Measurements from ENCODE around the gene AFAP1L2. TPM values are rescaled to one million over a fixed set of nuclear protein-coding genes. Genes with fewer than 3 reads are reported as not detected.

The AFAP1L2 gene
- polyA plus RNA-seq, 3 donors, result 0.01 to 0.43 TPM; not detected in 1

DNA sequence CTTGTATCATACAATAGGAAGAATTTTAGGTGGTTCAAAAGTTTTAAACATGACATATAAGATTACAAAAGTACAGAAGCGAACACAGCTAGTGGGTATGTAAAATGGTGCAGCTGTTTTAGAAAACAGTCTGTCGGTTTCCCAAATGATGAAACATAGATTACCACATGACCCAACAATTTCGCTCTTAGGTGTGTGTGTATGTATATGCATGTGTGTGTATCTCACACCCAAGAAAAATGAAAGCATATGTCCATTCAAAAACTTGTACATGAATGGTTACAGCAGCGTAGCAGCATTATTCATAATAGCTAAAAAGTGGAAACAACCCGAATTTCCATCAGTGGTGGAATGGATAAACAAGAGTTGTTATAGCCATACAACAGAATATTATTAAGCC is 23.5 kb downstream of the AFAP1L2 start:
- no peak overlapping the region for H3K4me2 ChIP-seq (replicated peaks; ENCODE audit: extremely low read depth, low read length, poor library complexity, severe bottlenecking)
- H3K4me3 ChIP-seq (replicated peaks in 1 of 3; ENCODE audit: low read depth in 2 of 3, low read length in 3 of 3), result no peak overlapping the region
- Mint-ChIP-seq H3K27me3 (ENCODE audit: low read depth in 3 of 3) (peaks cover 4 to 11% (median 5%) of the 10 kb centered on the region in 3 donors), H3K4me3 (no peak overlapping the region), H3K4me1 (no peaks in the 10 kb centered on the region), H3K36me3 (no peaks in the 10 kb centered on the region), H3K27ac (no peak overlapping the region), H3K9me3 (peaks cover 0 to 3% (median 0%) of the 10 kb centered on the region in 7 donors)
- DNase-seq, result no peak
- H3K9ac ChIP-seq (ENCODE audit: insufficient read depth, low read length, poor library complexity, severe bottlenecking), result no peak overlapping the region
- no peak overlapping the region for H3K27ac ChIP-seq (ENCODE audit: low read depth in 1 of 2, low read length in 2 of 2)
- H3K4me1 ChIP-seq (ENCODE audit: control insufficient read depth in 1 of 2, insufficient read depth in 2 of 2, low read length in 2 of 2), result no peaks in the 10 kb centered on the region
- H3K36me3 ChIP-seq (replicated peaks in 1 of 2; ENCODE audit: control insufficient read depth in 1 of 2, insufficient read depth in 2 of 2, low read length in 2 of 2), result no peaks in the 10 kb centered on the region
- H2AFZ ChIP-seq (ENCODE audit: insufficient read depth, low read depth, low read length, poor library complexity, severe bottlenecking), result no peak overlapping the region
- WGBS (ENCODE audit: insufficient coverage), result no CpG with 5 or more reads among the region's 5 CpGs
- H3K79me2 ChIP-seq (ENCODE audit: insufficient read depth, low read length), result no peaks in the 10 kb centered on the region
- H3K9me3 ChIP-seq (replicated peaks in 1 of 2; ENCODE audit: control insufficient read depth in 1 of 2, insufficient read depth in 1 of 2, low read length in 2 of 2), result no peaks in the 10 kb centered on the region
- no peaks in the 10 kb centered on the region for H4K20me1 ChIP-seq (ENCODE audit: insufficient read depth, low read length)
- intact Hi-C loops (cut with micrococcal nuclease), result no loop called here
- TF ChIP-seq, protein P1, sequence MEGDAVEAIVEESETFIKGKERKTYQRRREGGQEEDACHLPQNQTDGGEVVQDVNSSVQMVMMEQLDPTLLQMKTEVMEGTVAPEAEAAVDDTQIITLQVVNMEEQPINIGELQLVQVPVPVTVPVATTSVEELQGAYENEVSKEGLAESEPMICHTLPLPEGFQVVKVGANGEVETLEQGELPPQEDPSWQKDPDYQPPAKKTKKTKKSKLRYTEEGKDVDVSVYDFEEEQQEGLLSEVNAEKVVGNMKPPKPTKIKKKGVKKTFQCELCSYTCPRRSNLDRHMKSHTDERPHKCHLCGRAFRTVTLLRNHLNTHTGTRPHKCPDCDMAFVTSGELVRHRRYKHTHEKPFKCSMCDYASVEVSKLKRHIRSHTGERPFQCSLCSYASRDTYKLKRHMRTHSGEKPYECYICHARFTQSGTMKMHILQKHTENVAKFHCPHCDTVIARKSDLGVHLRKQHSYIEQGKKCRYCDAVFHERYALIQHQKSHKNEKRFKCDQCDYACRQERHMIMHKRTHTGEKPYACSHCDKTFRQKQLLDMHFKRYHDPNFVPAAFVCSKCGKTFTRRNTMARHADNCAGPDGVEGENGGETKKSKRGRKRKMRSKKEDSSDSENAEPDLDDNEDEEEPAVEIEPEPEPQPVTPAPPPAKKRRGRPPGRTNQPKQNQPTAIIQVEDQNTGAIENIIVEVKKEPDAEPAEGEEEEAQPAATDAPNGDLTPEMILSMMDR (IDR thresholded peaks at IDR 0.05), result no peak
- H3K27me3 ChIP-seq (ENCODE audit: control insufficient read depth in 2 of 2, insufficient read depth in 2 of 2, low read length in 2 of 2), result no peaks in the 10 kb centered on the region

DNA sequence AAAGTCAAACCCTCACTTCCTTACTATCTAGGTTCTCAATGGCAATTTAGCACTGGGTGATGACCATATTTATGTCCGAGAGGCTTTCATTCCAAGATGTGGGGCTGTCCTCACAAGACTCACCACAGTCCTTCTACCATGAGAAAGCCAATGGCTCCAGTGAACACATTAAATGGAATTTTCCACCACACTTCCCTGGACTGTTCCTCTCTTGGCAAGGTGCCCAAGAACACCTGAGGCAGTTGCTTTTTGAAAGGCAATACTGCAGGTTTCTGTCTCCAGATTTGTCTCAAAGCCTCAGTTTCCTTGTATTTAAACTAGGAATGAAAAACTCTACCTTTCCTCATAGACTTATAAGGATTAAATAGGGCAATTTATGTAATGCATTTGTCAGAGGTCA is 24.2 kb downstream of the AFAP1L2 start:
- Histone ChIP-seq H3K4me1 (ENCODE audit: control insufficient read depth in 1 of 2, insufficient read depth in 2 of 2, low read length in 2 of 2) (no peaks in the 10 kb centered on the region), H3K9ac (ENCODE audit: insufficient read depth, low read length, poor library complexity, severe bottlenecking) (no peak overlapping the region), H3K4me3 (replicated peaks in 1 of 3; ENCODE audit: low read depth in 2 of 3, low read length in 3 of 3) (no peak overlapping the region), H3K27ac (ENCODE audit: low read depth in 1 of 2, low read length in 2 of 2) (no peak overlapping the region), H2AFZ (ENCODE audit: insufficient read depth, low read depth, low read length, poor library complexity, severe bottlenecking) (no peak overlapping the region), H3K36me3 (replicated peaks in 1 of 2; ENCODE audit: control insufficient read depth in 1 of 2, insufficient read depth in 2 of 2, low read length in 2 of 2) (no peaks in the 10 kb centered on the region), H3K4me2 (replicated peaks; ENCODE audit: extremely low read depth, low read length, poor library complexity, severe bottlenecking) (no peak overlapping the region), H3K9me3 (replicated peaks in 1 of 2; ENCODE audit: control insufficient read depth in 1 of 2, insufficient read depth in 1 of 2, low read length in 2 of 2) (no peaks in the 10 kb centered on the region), H3K27me3 (ENCODE audit: control insufficient read depth in 2 of 2, insufficient read depth in 2 of 2, low read length in 2 of 2) (no peaks in the 10 kb centered on the region), H3K79me2 (ENCODE audit: insufficient read depth, low read length) (no peaks in the 10 kb centered on the region), H4K20me1 (ENCODE audit: insufficient read depth, low read length) (no peaks in the 10 kb centered on the region)
- Mint-ChIP-seq H3K27me3 (ENCODE audit: low read depth in 3 of 3) (peaks cover 4 to 11% (median 5%) of the 10 kb centered on the region in 3 donors), H3K9me3 (peaks cover 0 to 3% (median 0%) of the 10 kb centered on the region in 7 donors), H3K27ac (no peak overlapping the region), H3K4me3 (no peak overlapping the region), H3K36me3 (no peaks in the 10 kb centered on the region), H3K4me1 (no peaks in the 10 kb centered on the region)
- intact Hi-C loops (cut with micrococcal nuclease), result no loop called here
- no peak for DNase-seq
- TF ChIP-seq, protein P1 (IDR thresholded peaks at IDR 0.05), result no peak
- WGBS (ENCODE audit: insufficient coverage), result 100% methylated on average over 1 of the region's 1 CpG
